Lower leg skin (tissue), 3 donors: ENCODE measurements around the gene PLCXD1.

Source experiments
- POLR2A ChIP-seq, 2 donors: fragments of 450-650 bp; IDR thresholded peaks; one replicate each; pipeline ENCODE4 v1.6.1; 2016 to 2017; ENCODE audit warnings: antibody characterized with exemption in 2 of 2, mild to moderate bottlenecking in 1 of 2, moderate library complexity in 1 of 2
- TF ChIP-seq, protein P1 (sequence below), 3 donors: fragments of 450-650 bp; IDR thresholded peaks; one replicate each; pipeline ENCODE4 v1.5.1; 2016; ENCODE audit warnings: antibody characterized with exemption in 3 of 3, mild to moderate bottlenecking in 3 of 3, moderate library complexity in 2 of 3

DNA sequence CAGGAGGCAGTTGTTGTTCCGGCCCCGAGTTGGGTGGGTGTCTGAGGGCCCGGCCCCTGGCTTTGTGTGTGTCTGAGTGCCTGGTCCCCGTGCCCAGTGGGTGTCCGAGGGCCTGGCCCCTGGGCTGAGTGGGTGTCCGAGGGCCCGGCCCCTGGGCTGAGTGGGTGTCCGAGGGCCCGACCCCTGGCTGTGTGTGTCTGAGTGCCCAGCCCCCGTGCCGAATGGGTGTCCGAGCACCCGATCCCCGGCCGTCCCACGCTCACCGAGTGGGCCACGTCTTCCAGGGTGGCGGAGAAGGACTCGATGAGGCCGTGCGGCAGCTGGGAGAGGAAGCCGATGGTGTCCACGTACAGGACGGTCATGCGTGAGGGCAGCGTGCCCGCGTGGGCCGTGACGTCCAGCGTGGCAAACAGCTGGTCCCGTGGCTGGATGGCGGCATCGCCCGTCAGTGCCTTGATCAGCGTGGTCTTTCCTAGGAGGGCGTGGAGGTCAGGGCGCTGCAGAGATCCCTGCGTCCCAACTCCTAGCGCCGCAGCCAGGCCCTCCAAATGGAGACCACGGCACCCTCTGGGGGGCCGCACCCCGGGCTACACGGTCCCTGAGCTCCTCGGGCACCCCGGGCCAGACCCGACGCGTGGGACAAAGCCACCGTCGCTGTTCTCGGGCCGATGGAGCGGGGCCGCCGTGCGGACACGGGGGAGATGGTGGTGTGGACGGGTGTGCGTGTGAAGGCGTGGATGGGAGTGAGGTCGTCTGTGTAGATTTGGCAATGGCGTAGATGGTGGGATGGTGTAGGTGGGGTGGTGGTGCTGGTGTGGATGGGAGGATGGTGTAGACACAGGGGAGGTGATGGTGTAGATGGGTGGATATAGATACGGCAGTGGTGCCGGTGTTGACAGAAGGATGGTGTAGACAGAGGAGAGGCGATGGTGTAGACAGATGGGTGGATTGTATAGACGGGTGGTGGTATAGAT is 30.3 kb downstream of the PLCXD1 start:
- TF ChIP-seq POLR2A (IDR thresholded peaks at IDR 0.05), result no peak
- TF ChIP-seq, protein P1, sequence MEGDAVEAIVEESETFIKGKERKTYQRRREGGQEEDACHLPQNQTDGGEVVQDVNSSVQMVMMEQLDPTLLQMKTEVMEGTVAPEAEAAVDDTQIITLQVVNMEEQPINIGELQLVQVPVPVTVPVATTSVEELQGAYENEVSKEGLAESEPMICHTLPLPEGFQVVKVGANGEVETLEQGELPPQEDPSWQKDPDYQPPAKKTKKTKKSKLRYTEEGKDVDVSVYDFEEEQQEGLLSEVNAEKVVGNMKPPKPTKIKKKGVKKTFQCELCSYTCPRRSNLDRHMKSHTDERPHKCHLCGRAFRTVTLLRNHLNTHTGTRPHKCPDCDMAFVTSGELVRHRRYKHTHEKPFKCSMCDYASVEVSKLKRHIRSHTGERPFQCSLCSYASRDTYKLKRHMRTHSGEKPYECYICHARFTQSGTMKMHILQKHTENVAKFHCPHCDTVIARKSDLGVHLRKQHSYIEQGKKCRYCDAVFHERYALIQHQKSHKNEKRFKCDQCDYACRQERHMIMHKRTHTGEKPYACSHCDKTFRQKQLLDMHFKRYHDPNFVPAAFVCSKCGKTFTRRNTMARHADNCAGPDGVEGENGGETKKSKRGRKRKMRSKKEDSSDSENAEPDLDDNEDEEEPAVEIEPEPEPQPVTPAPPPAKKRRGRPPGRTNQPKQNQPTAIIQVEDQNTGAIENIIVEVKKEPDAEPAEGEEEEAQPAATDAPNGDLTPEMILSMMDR (IDR thresholded peaks at IDR 0.05), result no peak
